HepG2 (cell line): ENCODE measurements around the gene ATN1. TPM values are rescaled to one million over a fixed set of nuclear protein-coding genes. Genes with fewer than 3 reads are reported as not detected.
A peak's percentile ranks its signal among the peaks of the same experiment; 100 is the strongest.

Source experiments
- AGO1 ChIP-seq: fragments of 200-400 bp; formaldehyde crosslinking; IDR thresholded peaks from 2 replicates; pipeline ENCODE4 v1.6.1; 2017; ENCODE audit warnings: mild to moderate bottlenecking, low read depth, low read length, moderate library complexity; ENCODE audit not compliant: poor library complexity, severe bottlenecking
- MYC ChIP-seq: sonication (generic); formaldehyde crosslinking; IDR thresholded peaks from 2 replicates; pipeline ENCODE4 v1.9.0; 2021; ENCODE audit warnings: missing genetic modification reagents, borderline replicate concordance
- NBN ChIP-seq: fragments of 450-650 bp; conservative IDR thresholded peaks from 2 replicates; pipeline ENCODE4 v1.6.1; 2017
- POLR2AphosphoS5 ChIP-seq: IDR thresholded peaks from 2 replicates; pipeline ENCODE4 v1.6.1; 2012; ENCODE audit warnings: low read depth, low read length
- SIX1 ChIP-seq: sonication (generic); formaldehyde crosslinking; IDR thresholded peaks from 2 replicates; pipeline ENCODE4 v1.4.0; 2020; ENCODE audit warnings: missing genetic modification reagents, borderline replicate concordance
- ZC3H13 ChIP-seq: sonication (generic); formaldehyde crosslinking; IDR thresholded peaks from 2 replicates; pipeline ENCODE4 v1.8.1; 2023; ENCODE audit warnings: mild to moderate bottlenecking, missing genetic modification reagents, moderate library complexity
- ZNF224 ChIP-seq: sonication (generic); formaldehyde crosslinking; IDR thresholded peaks from 2 replicates; pipeline ENCODE4 v1.5.0; 2020; ENCODE audit warnings: mild to moderate bottlenecking, missing genetic modification reagents
- ZNF562 ChIP-seq: sonication (generic); formaldehyde crosslinking; IDR thresholded peaks from 2 replicates; pipeline ENCODE4 v1.8.0; 2022; ENCODE audit warnings: missing genetic modification reagents, borderline replicate concordance
- ZNF850 ChIP-seq: sonication (generic); formaldehyde crosslinking; conservative IDR thresholded peaks from 2 replicates; pipeline ENCODE4 v1.9.0; 2021; ENCODE audit warnings: mild to moderate bottlenecking, missing genetic modification reagents
- polyA plus RNA-seq, 8 experiments: library from polyadenylated mRNA; depleted of rRNA in 3 of 8; stranded (reverse) in 7 of 8; unstranded in 1 of 8; fragments of >200 nt; fragmentation: Illumina TruSeq in 4 of 8; extraction: Trizol in 4 of 8; gene quantifications; 2 replicates each; pipeline versions ENCODE4 v1.2.1 to v1.2.3, GENCODE V29; 2011 to 2016; ENCODE audit warnings: low read depth in 4 of 8, missing spikeins in 1 of 8, mixed read lengths in 1 of 8; ENCODE audit not compliant: insufficient read depth in 1 of 8
- total RNA-seq, 5 experiments: library from RNA; depleted of rRNA; stranded (reverse); fragments of >200 nt; fragmentation: Illumina TruSeq; extraction: Trizol; gene quantifications; 2 replicates each; pipeline ENCODE4 v1.2.3, GENCODE V29; 2016; ENCODE audit warnings: low read depth in 1 of 5
- TF ChIP-seq, protein P1 (sequence below): sonication (generic); formaldehyde crosslinking; IDR thresholded peaks from 2 replicates; pipeline ENCODE4 v1.5.0; 2020; ENCODE audit warnings: mild to moderate bottlenecking, missing genetic modification reagents, borderline replicate concordance
- TF ChIP-seq, protein P2 (sequence below): sonication (generic); formaldehyde crosslinking; IDR thresholded peaks from 2 replicates; pipeline ENCODE4 v1.5.0; 2020; ENCODE audit warnings: mild to moderate bottlenecking, missing genetic modification reagents
- TF ChIP-seq, protein P3 (sequence below): sonication (generic); formaldehyde crosslinking; conservative IDR thresholded peaks from 2 replicates; pipeline ENCODE4 v1.4.0; 2020; ENCODE audit warnings: missing genetic modification reagents
- TF ChIP-seq, protein P4 (sequence below): sonication (generic); formaldehyde crosslinking; IDR thresholded peaks from 2 replicates; pipeline ENCODE4 v1.4.0; 2020; ENCODE audit warnings: missing genetic modification reagents, borderline replicate concordance

ATN1 gene
- total and polyA plus RNA-seq, 2 of the 13 experiments (the other 11 are each of a cell fraction or from before 2014, with no cell fraction given), result 2.1 to 8.6 TPM

DNA sequence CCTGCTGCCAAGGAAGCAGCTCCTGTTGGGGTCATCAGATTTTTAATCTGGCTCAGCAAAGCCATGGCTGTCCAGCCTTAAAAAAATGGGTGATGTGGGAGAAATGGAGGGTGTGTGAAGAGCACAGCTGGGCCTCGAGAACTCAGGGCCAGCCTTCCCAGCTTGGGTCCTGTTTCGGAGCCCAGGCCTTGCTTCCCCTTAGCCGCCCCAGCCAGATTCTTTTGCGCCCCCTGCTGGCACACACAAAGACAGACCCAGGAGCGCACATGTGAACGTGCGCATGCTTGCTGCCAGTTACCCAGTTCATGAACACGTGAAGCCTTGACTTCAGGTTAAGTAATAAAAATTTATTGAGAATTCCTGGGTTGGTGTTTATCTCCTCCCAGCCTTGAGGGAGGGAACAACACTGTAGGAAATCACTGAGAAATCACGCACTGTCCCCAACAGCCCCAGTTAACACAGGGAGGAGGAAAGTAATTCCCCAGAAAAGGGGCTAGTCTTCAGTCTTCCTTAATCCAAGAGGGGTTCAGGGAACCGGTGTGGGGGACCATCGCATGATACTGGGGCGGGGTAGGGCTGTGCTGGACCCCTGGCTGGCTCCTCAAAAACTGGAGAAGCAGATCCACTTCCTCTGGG is 37.4 kb downstream of the ATN1 start (continued):
- TF ChIP-seq, protein P1, sequence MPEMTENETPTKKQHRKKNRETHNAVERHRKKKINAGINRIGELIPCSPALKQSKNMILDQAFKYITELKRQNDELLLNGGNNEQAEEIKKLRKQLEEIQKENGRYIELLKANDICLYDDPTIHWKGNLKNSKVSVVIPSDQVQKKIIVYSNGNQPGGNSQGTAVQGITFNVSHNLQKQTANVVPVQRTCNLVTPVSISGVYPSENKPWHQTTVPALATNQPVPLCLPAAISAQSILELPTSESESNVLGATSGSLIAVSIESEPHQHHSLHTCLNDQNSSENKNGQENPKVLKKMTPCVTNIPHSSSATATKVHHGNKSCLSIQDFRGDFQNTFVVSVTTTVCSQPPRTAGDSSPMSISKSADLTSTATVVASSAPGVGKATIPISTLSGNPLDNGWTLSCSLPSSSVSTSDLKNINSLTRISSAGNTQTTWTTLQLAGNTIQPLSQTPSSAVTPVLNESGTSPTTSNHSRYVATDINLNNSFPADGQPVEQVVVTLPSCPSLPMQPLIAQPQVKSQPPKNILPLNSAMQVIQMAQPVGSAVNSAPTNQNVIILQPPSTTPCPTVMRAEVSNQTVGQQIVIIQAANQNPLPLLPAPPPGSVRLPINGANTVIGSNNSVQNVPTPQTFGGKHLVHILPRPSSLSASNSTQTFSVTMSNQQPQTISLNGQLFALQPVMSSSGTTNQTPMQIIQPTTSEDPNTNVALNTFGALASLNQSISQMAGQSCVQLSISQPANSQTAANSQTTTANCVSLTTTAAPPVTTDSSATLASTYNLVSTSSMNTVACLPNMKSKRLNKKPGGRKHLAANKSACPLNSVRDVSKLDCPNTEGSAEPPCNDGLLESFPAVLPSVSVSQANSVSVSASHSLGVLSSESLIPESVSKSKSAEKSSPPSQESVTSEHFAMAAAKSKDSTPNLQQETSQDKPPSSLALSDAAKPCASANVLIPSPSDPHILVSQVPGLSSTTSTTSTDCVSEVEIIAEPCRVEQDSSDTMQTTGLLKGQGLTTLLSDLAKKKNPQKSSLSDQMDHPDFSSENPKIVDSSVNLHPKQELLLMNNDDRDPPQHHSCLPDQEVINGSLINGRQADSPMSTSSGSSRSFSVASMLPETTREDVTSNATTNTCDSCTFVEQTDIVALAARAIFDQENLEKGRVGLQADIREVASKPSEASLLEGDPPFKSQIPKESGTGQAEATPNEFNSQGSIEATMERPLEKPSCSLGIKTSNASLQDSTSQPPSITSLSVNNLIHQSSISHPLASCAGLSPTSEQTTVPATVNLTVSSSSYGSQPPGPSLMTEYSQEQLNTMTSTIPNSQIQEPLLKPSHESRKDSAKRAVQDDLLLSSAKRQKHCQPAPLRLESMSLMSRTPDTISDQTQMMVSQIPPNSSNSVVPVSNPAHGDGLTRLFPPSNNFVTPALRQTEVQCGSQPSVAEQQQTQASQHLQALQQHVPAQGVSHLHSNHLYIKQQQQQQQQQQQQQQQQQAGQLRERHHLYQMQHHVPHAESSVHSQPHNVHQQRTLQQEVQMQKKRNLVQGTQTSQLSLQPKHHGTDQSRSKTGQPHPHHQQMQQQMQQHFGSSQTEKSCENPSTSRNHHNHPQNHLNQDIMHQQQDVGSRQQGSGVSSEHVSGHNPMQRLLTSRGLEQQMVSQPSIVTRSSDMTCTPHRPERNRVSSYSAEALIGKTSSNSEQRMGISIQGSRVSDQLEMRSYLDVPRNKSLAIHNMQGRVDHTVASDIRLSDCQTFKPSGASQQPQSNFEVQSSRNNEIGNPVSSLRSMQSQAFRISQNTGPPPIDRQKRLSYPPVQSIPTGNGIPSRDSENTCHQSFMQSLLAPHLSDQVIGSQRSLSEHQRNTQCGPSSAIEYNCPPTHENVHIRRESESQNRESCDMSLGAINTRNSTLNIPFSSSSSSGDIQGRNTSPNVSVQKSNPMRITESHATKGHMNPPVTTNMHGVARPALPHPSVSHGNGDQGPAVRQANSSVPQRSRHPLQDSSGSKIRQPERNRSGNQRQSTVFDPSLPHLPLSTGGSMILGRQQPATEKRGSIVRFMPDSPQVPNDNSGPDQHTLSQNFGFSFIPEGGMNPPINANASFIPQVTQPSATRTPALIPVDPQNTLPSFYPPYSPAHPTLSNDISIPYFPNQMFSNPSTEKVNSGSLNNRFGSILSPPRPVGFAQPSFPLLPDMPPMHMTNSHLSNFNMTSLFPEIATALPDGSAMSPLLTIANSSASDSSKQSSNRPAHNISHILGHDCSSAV (CRISPR knock-in tag), result no peak
- TF ChIP-seq AGO1 (no peak), POLR2AphosphoS5 (peak; percentile 56), ZNF850 (CRISPR knock-in tag) (no peak), SIX1 (CRISPR knock-in tag) (no peak), NBN (no peak), ZNF224 (CRISPR knock-in tag) (no peak), ZC3H13 (CRISPR knock-in tag) (no peak), MYC (CRISPR knock-in tag) (peak; percentile 79), ZNF562 (CRISPR knock-in tag) (no peak)
- TF ChIP-seq, protein P2, sequence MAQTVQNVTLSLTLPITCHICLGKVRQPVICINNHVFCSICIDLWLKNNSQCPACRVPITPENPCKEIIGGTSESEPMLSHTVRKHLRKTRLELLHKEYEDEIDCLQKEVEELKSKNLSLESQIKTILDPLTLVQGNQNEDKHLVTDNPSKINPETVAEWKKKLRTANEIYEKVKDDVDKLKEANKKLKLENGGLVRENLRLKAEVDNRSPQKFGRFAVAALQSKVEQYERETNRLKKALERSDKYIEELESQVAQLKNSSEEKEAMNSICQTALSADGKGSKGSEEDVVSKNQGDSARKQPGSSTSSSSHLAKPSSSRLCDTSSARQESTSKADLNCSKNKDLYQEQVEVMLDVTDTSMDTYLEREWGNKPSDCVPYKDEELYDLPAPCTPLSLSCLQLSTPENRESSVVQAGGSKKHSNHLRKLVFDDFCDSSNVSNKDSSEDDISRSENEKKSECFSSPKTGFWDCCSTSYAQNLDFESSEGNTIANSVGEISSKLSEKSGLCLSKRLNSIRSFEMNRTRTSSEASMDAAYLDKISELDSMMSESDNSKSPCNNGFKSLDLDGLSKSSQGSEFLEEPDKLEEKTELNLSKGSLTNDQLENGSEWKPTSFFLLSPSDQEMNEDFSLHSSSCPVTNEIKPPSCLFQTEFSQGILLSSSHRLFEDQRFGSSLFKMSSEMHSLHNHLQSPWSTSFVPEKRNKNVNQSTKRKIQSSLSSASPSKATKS (CRISPR knock-in tag), result no peak
- TF ChIP-seq, protein P3, sequence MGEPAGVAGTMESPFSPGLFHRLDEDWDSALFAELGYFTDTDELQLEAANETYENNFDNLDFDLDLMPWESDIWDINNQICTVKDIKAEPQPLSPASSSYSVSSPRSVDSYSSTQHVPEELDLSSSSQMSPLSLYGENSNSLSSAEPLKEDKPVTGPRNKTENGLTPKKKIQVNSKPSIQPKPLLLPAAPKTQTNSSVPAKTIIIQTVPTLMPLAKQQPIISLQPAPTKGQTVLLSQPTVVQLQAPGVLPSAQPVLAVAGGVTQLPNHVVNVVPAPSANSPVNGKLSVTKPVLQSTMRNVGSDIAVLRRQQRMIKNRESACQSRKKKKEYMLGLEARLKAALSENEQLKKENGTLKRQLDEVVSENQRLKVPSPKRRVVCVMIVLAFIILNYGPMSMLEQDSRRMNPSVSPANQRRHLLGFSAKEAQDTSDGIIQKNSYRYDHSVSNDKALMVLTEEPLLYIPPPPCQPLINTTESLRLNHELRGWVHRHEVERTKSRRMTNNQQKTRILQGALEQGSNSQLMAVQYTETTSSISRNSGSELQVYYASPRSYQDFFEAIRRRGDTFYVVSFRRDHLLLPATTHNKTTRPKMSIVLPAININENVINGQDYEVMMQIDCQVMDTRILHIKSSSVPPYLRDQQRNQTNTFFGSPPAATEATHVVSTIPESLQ (CRISPR knock-in tag), result no peak
- TF ChIP-seq, protein P4, sequence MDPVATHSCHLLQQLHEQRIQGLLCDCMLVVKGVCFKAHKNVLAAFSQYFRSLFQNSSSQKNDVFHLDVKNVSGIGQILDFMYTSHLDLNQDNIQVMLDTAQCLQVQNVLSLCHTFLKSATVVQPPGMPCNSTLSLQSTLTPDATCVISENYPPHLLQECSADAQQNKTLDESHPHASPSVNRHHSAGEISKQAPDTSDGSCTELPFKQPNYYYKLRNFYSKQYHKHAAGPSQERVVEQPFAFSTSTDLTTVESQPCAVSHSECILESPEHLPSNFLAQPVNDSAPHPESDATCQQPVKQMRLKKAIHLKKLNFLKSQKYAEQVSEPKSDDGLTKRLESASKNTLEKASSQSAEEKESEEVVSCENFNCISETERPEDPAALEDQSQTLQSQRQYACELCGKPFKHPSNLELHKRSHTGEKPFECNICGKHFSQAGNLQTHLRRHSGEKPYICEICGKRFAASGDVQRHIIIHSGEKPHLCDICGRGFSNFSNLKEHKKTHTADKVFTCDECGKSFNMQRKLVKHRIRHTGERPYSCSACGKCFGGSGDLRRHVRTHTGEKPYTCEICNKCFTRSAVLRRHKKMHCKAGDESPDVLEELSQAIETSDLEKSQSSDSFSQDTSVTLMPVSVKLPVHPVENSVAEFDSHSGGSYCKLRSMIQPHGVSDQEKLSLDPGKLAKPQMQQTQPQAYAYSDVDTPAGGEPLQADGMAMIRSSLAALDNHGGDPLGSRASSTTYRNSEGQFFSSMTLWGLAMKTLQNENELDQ, result no peak
